Hematopoietic multipotent progenitor cell treated with erythropoietin and hydrocortisone succinate and interleukin-3 and kit ligand, for 17 days (in vitro differentiated cells): ENCODE measurements around the gene CPED1.
A peak's percentile ranks its signal among the peaks of the same experiment; 100 is the strongest.
"Not testable (repeated sequence)": the region's sequence is repeated elsewhere in the genome, so short reads cannot be mapped to it uniquely, and the experiment has no call there.

ENCODE experiments used
- DNase-seq: peaks from one replicate; pipeline ENCODE4 v3.0.0-alpha.2; 2015; ENCODE audit warnings: low spot score

The CPED1 gene

GRCh38 chr7:121020249-121020988 lies 31.9 kb downstream of the CPED1 start:
- DNase-seq: no peak

DNA sequence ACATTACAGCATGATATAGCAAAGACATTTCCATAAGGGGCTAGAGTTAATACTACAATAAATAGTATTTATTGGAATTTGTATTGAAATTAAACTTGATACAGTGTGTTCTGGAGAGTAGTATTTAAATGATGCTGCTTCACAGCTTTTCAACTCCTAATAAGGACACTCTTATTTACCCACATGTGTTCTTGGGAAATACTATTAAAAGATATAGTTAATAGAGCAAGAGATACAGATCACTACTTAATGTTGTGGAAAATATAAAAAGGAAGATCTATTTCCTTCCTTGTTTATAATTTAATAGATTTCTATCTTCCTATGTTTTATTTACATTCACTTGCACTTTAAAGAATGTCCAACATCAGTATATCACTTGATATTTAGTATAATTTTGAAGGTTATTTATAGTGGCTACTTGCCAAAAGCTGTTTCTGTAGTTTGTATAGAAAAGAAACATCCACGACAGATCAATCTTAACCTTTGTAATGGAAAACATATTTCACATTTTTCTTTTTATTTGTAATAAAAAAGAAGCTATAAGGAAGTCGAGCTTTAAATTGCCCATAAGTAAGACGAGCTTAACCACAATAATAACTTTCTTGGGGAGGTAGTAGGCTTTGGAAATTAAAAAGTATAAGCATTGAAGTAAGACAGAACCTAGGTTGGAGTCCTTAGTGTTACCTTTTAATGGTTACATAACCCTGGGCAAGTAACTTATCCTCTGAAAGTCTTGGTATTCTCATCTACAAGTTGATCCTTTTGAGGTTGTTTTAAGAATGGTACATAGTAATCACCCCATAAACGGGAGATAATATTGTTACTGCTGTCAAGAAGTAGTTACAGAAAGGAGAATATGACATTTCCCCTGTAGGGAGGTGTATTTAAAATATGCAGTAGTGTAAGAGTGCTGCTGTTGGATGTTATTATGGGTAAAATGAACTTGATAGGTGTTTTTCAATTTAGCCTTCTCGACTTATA lies 32.8 kb downstream of the CPED1 start:
- no peak for DNase-seq

GRCh38 chr7:121023194-121023593 lies 34.7 kb downstream of the CPED1 start:
- DNase-seq: no peak

GRCh38 chr7:121023683-121024511 lies 35.4 kb downstream of the CPED1 start:
- no peak for DNase-seq

DNA sequence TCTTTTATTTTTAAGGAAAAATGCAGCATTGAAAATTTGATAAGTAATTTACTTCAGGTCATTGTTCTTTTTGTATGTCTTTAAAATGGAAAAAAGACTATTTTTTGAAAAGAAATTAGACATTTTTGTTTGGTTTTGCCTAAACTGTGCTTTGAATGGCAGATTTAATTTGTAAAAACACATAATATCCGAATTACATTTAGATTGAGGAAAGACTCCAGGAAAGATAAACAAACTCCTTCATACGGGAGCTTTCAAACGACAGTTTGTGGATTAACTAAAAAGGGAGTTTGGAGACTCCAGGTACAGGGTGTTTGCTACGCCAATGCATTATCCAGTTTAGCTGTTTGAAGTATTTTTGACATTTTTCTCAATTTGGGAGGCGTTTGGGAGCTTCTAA lies 36.1 kb downstream of the CPED1 start:
- no peak for DNase-seq

DNA sequence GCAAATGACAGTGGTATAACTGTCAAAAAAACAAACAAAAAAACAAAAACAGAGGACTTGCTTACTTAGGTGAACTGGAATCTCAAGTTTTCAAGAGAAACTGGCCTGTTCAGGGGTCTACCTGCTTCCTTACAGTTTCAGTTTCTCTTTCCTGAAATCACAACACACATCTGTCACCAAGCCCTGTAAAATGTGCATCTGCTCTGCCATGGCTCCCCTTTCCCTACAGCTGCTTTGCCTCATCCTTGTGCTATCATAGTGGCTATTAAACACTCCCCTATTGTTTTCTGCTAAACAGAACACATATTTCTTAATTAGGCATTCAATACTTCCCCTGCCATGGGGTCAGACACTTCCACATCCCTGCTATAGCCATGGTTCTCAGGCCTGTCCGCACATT lies 37.6 kb downstream of the CPED1 start:
- no peak for DNase-seq

DNA sequence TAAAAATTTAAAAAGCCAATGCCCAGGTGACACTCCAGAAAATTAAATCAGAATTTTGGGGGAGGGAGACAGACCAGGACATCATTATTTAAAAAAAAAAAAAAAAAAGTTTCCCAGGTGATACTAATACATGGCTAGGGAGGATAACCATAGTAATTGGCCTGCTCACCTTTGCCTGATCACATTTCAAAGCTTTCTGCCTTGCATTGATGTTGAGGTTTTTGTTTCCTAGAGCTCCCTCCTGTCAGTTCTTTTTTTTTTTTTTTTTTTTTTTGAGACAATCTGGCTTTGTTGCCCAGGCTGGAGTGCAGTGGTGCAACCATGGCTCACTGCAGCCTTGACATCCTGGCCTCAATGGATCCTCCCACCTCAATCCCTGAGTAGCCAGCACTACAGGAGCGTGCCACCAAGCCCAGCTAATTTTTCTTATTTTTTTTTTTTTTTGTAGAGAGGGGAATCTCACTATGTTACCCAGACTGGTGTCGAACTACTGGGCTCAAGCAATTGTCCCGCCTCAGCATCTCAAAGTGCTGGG lies 38.1 kb downstream of the CPED1 start:
- no peak for DNase-seq

- no peak for DNase-seq
Observed at GRCh38 chr7:121027761-121028669, 39.5 kb downstream of the CPED1 start.

DNA sequence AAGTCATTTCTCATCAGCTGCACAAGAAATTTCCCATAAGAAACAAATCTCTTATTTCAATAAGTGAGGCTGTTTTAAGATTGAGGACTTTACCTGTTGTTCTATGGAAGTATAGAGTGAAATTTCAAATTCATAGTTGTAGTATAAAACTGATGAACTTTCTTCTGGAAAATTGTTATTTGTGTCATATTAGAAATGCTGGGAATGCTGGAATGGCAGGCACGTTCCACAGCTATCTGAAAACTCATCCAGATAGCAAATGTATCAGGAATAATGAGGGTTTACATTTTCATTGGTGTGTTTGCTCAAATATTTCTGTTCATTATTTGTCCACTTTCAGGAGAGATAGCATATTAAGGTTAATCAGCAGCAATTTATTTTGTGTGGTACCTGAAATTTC lies 40.8 kb downstream of the CPED1 start:
- no peak for DNase-seq

DNA sequence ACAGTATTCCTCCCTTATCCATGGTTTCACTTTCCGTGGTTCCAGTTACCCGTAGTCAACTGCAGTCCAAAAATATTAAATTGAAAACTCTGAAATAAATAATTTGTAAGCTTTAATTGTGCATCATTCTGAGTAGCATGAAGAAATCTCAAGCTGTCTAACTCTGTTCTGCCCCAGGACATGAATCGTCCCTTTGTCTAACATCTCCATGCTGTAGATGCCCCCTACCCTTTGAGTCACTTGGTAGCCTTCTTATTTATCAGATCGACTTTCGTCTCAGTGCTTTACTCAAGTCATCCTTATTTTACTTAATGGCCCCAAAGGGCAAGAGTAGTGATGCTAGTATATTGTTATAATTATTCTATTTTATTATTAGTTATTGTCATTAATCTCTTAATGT lies 41.8 kb downstream of the CPED1 start:
- DNase-seq: no peak

DNA sequence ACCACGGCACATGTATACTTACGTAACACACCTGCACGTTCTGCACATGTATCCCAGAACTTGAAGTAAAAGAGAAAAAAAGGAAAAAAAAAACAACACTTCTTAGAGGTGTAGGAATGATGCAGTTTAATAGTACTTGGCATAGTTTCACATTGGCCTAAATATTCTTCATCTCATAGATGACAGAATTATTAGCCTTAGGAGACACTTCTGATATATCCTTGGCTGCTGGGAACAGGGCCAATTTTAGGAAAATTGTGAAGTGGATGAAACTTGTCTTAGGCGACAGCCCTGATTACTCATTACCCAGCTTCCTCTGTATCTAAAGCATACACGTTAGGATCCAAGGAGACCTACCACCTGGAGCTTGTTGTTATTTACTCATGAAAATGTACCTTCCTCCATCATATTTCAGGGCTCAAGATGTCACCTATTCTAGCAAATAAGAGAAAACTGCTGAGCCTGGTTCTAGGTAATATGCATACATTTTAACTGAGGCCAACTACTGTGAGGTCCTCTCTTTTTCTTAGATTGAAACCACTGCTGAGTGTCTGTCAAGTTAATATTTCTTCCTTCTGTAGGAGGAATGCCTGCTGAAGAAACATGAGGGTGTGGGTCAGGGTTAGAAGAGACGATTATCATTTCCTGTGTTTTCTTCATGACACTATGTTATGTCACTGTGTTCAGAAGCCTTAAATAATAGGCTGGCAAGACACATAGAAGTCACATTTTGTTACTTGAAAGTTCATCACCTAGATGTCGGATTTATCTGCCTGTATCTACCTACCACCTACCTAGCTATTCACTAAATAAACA lies 44.3 kb downstream of the CPED1 start:
- no peak for DNase-seq

DNA sequence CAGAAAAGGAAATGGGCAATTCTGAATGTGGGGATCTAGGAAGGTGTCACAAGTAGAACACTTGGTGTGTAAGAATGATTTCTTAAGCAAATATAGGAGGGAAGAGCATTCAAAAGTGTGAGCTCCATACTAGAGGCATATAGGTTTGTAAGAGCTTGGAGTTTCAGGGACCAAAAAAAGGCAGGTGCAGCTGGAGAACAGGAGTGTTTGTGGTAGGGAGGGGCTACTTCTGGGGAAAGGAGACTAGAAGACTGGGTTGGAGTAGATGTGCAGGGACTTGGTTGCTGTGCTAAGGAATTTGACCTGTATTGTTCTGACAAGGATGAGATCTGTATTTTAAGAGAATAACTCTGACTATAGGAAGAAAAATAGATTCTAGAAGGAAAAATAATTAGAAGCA lies 46.4 kb downstream of the CPED1 start:
- DNase-seq: no peak

- not testable (repeated sequence) for DNase-seq
Observed at GRCh38 chr7:121036776-121037175, 48.3 kb downstream of the CPED1 start.

DNA sequence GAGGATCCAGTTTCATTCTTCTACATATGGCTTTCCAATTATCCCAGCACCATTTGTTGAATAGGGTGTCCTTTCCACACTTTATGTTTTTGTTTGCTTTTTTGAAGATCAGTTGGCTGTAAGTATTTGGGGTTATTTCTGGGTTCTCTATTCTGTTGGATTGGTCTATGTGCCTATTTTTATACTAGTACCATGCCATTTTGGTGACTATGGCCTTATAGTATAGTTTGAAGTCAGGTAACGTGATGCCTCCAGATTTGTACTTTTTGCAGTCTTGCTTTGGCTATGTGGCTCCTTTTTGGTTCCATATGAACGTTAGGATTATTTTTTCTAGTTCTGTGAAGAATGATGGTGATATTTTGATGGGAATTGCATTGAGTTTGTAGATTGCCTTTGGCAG lies 48.8 kb downstream of the CPED1 start:
- not testable (repeated sequence) for DNase-seq

GRCh38 chr7:121037957-121038716 lies 49.6 kb downstream of the CPED1 start:
- no peak for DNase-seq

GRCh38 chr7:121038717-121039509 lies 50.4 kb downstream of the CPED1 start:
- DNase-seq: peak; percentile 30

GRCh38 chr7:121039510-121039822 lies 51.0 kb downstream of the CPED1 start:
- DNase-seq: no peak

GRCh38 chr7:121039994-121040393 lies 51.5 kb downstream of the CPED1 start:
- DNase-seq: no peak
